GM21737 (cell line): ENCODE results near the gene PRAF2.

ENCODE experiments used
- ATAC-seq: cut with Tn5 transposase; IDR thresholded peaks from one replicate; pipeline ENCODE4 v1.9.1; 2021; ENCODE audit warnings: mild to moderate bottlenecking, moderate library complexity; ENCODE audit not compliant: unreplicated experiment

The PRAF2 gene

DNA sequence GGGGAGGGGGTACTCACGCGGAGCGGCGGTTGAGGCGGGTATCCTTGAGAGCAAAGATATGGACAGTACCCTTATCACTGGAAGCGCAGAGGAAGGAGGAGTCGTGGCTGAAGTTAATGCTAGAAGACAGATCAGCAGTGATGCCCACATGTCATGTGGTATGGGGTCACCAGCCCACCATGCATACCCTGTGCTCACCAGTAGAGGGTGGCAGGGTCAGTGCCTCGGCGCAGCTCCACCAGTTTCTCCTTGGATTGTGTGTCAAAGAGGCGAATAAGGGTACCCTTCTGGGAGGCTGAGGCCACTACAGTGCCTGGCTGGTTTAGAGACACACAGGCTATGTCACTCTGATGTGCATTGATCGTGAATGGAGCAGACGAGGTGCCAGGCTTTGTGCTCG lies 1.5 kb upstream of the PRAF2 start:
- ATAC-seq: no peak

DNA sequence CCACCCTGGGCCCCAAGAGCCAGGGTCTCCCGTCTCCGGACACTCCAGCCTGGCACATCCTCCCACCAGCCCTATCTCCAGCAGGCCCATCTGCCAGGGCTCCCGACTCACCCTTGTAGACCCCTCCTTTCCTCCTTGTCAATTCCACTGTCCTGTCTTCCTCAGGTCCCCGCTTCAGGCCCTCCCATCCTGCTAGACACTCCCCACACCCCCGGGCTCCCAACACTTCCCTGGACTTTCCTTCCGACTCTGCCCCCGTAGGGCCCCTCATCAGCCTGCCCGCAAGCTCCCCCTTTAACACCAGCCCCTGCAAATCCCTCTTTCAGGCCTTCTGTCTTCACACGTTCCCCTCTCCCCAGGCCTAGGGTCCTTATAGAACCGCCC lies 1.1 kb downstream of the PRAF2 start:
- ATAC-seq: no peak

DNA sequence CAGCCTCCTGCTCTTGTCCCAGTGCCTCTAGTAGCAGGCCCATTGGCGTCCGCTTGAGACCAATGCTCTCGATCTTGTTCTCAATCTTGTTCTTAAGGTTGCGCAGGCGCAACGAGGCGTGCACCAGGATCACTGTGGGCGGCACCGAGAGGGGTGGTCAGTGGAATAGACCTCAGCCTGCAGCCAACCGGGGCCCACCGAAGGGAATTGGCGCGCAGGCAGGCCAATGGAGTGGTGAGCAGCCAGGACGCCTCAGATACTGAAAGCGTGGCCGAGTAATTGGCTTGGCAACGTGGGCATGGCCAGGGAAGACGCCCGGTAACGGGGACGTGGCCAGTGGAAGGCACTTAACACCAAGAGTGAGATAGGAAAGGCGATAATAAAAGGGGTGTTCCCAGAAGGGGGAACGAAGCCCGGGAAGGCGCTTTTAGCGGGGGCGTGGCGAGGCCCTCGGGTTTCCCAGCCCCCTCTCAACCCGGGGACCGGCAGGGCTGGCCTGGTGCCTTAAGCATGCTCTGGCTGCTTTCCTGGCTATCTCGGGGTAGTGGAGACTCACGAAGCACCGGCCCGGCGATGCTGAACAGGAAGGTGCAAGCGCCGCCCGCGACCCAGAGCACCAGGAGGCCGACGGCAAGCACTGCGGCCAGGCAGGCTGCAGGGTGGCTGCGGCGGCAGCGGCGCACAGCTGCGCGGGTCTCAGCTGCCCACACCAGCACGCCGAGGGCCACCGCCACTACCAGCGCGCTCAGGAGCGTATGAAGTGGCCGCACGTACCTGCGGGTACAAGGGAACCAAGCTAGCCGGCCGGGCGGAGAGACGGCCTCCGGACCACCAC lies 1.7 kb downstream of the PRAF2 start:
- ATAC-seq: no peak

DNA sequence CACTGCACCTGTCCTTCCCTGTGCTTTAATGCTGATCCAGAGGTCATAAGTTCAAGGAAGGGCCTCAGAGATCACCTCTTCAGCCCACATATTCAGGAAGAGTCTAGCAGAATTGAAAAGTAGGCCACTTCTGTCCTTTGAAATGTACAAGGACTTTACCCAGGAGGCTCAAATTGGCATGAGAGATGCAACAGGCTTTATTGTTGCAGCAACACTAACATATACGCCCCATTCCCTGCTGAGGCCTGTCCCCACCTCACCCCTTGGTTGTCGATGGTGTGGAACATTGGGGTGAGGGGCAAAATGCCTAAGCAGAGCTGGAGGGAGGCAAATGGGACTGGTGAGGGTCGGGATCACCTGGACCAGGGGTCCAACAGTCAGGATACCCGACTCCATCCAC lies 2.8 kb downstream of the PRAF2 start:
- no peak for ATAC-seq

DNA sequence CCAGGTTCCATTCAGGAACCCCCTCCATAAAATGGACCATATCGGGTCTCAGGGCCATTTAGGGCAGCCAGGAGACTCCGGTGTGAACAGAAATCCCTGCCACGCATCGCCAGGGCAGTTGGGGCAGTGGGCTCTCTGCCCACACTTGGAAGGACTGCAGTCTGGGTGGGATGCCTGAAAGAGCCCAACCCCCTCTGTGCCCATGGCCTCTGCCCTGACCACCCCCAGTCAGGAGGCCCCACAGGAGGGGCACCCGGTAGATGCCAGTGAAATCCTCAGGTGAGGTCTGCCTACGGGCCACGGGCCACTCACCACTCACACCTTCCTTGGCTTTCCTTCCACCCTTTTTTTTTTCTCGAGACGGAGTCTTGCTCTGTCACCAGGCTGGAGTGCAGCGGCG lies 4.8 kb downstream of the PRAF2 start:
- ATAC-seq: no peak

DNA sequence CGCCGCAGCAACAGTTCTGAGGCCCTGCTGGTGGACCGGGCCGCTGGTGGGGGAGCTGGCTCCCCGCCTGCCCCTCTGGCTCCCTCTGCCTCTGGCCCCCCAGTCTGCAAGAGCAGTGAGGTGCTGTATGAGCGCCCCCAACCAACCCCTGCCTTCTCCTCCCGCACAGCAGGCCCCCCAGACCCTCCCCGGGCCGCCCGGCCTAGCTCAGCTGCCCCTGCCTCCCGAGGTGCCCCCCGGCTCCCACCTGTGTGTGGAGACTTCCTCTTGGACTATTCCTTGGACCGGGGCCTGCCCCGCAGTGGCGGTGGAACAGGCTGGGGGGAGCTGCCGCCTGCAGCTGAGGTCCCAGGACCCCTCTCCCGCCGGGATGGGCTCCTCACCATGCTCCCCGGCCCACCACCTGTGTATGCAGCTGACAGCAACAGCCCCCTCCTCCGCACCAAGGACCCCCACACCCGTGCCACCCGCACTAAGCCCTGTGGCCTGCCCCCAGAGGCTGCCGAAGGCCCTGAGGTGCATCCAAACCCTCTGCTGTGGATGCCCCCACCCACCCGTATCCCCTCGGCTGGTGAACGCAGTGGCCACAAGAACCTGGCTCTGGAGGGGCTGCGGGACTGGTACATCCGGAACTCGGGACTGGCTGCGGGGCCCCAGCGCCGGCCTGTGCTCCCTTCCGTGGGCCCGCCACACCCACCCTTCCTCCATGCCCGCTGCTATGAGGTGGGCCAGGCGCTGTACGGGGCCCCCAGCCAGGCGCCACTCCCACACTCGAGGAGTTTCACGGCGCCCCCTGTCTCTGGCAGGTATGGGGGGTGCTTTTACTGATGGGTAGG lies 6.3 kb downstream of the PRAF2 start:
- no peak for ATAC-seq

DNA sequence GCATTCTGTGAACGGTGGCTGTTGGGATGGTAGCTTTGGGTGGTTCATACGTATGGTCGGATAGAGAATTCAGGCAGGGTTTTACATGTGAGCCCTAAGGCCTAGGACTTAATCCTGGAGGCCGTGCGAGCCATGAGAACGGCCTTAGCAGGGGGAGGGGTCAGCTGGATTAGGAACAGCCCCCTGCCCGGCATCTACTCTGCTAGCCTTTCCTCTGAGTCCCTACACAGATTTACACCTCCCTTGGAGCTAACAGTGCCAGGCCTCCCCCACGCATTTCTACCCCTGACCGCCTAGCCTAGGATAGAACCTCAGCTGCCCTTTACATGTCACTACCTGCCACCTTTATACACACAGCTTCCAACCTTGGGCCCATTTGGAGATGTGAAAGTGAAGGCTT lies 7.1 kb downstream of the PRAF2 start:
- no peak for ATAC-seq

DNA sequence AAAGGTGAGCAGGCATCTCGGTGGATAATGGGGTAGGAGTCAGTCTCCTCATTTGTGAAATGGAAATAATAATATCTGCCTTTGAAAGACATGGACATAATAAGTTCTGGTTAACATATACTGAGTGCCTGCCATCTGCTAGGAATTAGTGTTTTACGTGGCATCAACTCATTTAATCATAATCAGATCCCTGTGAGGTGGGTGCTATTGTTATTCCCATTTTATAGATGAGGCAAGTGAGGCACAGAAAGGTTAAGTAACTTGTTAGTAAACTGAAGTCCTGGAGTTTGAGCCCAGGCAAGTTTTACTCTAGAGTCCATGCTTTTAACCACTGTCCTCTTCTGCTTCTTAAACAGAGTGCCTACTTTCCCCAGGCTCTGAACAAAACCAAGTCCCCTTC lies 7.5 kb downstream of the PRAF2 start:
- no peak for ATAC-seq

DNA sequence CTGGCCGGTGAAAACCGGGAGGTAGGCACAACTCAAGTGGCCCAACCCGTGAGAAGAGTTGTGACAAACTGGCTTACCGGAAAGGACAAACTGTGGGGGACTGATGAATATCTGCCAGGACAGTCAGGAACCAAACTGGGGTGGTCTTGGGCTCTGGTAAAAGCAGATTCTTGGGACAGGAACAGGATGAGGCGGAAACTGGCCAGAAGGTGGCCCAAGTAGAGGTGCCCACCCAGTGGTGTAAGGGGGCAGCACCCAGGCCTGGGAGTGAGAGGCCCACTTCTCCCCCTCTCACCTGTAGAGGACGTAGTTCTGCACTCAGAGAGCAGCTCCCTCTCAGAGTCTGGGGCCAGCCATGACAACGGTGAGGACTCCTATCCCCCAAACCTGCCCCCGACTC lies 9.1 kb downstream of the PRAF2 start:
- no peak for ATAC-seq

DNA sequence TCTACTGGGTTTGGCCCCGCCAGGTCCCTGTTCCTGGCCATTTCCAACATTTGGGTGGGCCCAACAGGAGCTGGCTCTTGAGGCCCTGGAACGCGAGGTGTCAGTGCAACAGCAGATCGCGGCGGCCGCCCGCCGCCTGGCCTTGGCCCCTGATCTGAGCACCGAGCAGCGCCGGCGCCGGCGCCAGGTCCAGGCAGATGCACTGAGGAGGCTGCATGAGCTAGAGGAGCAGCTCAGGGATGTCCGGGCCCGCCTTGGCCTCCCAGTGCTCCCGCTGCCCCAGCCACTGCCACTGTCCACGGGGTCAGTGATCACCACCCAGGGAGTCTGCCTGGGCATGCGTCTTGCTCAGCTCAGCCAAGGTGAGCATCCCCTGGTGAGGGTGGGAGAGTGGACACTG lies 9.5 kb downstream of the PRAF2 start:
- no peak for ATAC-seq

DNA sequence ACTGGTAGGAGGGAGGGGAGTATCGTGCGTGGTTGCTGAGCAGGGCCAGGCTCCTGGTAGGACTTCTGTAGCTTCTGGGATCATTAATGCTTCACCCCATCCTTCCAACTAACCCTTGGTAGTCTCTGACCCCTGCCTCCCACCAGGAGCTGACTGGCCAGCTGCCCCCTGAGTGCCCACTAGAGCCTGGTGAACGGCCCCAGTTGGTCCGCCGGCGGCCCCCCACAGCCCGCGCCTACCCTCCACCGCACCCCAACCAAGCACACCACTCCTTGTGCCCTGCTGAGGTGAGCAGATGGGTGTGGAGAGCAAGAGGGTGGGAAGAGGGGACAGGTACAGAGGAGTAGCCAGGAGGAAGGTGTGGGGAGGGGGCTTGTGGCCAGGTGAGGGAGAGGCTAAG lies 10.1 kb downstream of the PRAF2 start:
- no peak for ATAC-seq

DNA sequence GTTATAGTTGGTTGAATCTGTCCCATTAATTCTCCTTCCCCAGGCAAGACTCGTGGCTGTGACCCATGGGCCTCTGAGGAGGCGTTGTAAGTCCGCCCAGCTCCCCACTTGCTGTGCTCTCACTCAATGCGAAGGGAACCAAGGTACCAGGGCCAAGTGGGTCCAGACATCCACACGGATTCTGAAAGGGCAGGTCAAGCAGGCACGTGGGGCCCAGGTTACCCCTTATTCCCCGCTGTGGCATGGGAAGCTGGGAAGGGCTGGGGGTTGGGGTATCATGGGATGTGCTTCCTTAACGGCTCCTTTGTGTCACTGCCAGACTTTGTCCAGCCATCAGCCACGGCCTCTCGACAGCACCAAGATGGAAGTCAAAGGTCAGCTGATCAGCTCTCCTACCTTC lies 11.9 kb downstream of the PRAF2 start:
- no peak for ATAC-seq

DNA sequence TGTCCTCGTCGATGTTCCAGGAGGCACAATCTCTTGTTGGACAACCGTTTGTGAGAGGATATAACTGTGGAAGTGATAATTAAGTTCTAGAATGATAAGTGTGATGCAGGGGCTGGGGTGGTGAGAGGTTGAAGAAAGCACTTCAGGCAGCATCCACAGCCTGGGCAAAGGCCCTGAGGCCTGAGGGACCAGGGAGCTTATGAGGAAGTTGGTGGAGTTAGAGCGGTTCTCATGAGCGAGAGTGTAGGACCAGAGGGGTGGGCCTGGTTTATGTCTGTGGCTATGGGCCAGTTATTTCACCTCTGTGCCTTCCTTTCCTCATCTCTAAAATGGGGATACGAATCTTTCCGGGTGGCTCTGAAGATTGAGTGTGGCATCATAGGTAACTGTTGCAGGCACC lies 12.3 kb downstream of the PRAF2 start:
- no peak for ATAC-seq

DNA sequence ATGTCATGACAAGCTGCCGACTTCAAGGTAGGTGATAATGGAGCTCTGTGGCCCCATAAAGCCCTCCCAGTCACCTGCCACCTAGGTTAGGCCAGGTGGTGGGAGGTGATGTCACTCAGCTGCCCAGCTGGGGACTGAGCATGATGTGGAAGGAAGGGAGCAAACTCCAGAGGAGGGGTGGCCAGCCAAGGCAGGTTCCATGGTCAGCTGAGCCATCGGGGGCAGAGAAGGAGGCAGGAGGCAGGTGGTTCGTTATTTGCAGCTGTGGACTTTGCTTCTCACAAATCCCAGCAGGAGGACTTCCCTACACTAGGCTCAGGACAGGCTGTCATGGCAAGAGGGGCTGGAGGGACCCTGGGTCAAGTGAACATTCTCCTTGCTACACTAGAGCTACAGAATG lies 12.9 kb downstream of the PRAF2 start:
- ATAC-seq: no peak

DNA sequence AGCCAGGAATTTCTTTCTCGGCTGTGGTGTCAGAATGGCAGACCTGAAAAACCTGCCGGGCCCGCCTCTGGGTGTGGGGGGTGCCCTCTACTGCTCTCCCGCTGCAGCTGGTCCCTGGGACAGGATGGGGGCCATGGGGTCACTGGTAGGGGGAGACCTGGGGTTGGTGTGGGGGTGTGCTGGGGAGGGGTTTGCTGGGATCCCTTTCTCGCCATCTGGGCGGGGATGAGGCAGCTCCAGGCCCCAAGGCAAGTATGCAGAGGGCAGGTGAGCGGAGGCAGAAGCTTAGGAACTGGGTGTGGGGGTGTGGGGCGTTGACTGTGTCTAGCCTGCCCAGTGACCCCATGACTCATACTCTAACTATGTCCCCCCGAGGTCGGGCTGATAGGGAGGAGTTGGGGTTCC lies 14.1 kb downstream of the PRAF2 start:
- no peak for ATAC-seq

DNA sequence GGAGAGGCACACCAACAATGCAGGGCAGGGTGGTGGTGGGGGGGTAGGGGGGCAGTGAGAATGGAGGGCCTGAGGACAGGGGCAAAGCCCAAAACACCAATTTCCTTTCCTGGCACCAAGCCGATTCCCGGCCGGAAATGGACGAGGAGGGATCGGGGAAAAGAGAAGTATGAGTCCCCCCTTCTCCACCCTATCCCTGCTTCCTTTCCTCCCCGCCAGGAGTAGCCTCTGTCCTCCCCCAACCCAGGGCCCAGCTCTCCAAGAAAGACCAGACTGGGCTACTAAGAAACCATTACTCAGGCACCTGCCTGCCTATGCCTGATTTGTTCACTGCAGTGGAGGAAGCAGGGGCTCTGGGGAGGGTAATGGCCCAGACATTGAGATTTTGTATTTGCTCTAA lies 14.6 kb downstream of the PRAF2 start:
- ATAC-seq: no peak

DNA sequence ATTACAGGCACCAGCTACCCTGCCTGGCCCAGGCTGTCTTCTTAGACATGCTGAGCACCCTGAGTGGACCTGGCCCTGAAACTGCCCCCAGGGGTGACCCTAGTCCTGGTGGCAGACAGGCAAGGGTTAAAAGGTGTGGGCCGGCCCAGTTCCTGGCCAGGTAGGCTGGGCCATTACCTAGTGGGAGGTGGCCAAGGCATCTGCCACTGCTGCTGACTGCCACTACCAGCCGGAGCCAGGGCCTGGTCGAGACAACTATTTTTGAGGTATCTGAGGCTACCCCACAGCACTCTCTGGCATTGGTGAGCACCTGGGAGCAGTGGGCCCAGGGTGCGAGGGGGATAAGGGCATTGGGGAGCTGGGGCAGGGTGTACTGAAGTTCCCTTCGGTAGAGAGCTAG lies 15.0 kb downstream of the PRAF2 start, which contains the start of gene CCDC120:
Gene CCDC120 (plus strand): TSS at position 206 of the 400 bp plus-strand sequence. CDS start 3,043 bp downstream, outside the sequence.
- ATAC-seq: no peak

DNA sequence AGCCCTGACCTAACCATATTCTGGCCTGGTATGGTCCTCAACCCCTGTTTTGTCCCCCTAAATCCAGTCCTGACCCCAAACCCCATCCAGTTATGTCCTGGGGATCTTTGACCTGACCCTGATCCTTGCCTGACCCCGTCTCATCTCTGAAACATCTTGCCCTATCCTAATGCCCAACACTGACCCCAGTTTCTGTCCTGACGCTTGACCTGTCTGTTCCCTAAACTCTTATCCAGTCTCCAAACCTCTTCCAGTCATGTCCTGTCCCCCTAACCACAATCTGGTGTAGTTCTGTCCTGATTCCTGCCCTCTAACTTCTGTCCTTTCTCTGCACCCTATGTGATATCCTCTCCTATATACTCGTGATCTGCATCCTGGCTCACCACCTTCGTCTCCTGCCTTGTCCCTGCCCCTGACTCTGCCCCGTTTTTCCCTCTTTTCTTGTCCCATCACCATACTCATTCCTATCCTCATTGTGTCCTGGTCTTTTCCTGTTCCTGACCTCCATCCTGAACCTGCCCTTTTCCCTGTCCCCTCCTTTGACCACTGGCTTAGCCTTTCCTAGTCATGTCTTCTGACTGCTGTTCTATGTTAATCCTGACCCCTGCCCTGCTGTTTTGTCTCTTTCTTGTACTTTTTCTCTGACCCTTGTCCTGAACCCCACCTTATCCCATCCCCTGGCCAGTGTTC lies 19.6 kb downstream of the PRAF2 start:
- ATAC-seq: no peak

DNA sequence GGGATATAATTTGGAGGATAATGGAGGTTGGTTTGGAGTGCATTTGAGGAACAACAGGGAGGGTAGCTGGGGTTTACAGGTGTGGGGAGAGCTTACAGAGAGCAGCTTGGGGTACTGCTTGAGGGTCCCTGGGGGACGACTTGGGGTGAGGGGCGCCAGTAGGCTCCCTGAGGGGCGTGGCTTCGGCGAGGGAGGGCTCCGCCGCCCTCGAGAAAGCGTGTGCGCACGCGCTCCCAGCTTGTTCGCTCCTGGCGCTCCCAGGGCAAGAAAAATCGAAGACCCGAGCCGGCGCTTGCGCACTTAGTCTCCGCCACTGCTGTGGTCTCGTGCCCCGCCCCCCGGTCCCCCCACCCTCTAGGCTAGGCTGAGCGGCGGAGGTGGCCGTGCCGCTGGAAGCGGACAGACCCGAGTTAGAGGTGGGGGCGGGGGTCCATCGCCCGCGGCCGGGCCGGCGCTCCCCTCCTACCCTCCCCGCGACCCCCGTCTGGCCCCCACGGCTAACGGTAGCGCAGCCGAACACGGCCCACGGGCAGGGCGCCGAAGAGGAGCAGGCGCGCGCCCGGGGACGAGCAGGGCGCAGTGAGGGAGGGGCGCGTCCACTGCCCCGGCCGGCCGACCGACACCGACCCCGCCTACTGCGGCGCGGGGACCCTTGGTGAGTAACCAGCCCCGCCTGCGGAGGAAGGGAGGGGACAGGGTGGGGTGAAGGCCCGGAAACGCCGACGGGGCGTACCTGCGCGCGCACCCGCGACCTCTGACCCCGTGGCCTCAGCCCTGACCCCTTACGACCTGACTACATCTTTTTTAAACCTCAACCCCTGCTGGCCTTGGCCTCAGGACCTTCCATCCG lies 20.4 kb downstream of the PRAF2 start:
- no peak for ATAC-seq

DNA sequence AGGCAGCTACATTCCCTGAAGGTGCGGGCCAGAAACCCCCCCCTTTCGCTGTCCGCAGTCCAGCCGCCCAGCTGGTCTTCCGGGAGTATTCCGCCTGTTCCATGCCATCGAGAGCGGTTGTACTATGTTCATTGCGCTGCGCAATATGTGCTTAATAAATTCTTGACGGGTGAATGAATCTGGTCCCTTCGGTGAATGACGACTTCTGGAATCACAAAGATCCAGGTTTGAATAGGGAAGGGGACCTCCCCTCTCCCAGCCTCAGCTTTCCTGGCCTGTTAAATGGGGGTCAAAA lies 29.9 kb downstream of the PRAF2 start:
- ATAC-seq: no peak
